SK-N-SH (cell line): ENCODE results near the gene WDTC1. TPM values are rescaled to one million over a fixed set of nuclear protein-coding genes. Genes with fewer than 3 reads are reported as not detected.
A peak's percentile ranks its signal among the peaks of the same experiment; 100 is the strongest.

Experiments used
- CTCF ChIA-PET: fragments of 300-600, 350-600 bp; formaldehyde crosslinking; extraction: SDS; loops from one replicate; lab custom pipeline; 2021; lab: Yijun Ruan, JAX
- POLR2A ChIA-PET: fragments of 350-600 bp; sonication (Branson Sonifier 250); formaldehyde crosslinking; extraction: SDS; loops from one replicate; lab custom pipeline; 2020; ENCODE audit warnings: antibody characterized with exemption, inconsistent platforms; lab: Yijun Ruan, JAX
- DNase-seq: peaks from one replicate; pipeline ENCODE4 v3.0.0; 2012
- H2AFZ ChIP-seq: fragments of 200-600 bp; sonication (generic); 2 replicates; pipeline ENCODE4 v1.8.1; 2016; ENCODE audit warnings: antibody characterized with exemption, mild to moderate bottlenecking, low read depth
- H3F3A ChIP-seq: fragments of 200-600 bp; sonication (generic); replicated peaks from 2 replicates; pipeline ENCODE3; 2016; ENCODE audit warnings: antibody characterized with exemption, mild to moderate bottlenecking; ENCODE audit not compliant: insufficient read depth
- H3K27ac ChIP-seq, 2 experiments: fragments of 200-500 bp in 1 of 2; fragments of 200-600 bp in 1 of 2; sonication (Bioruptor generic) in 1 of 2; sonication (generic), shearing (Covaris generic) in 1 of 2; 2 replicates each; pipeline versions ENCODE4 v1.5.1 to v1.6.1; 2014 to 2016; ENCODE audit warnings: low read depth in 2 of 2, inconsistent platforms in 1 of 2, low read length in 1 of 2, mild to moderate bottlenecking in 1 of 2, mixed read lengths in 1 of 2
- H3K27me3 ChIP-seq: fragments of 200-600 bp; sonication (generic), shearing (Covaris generic); 2 replicates; pipeline ENCODE4 v1.6.1; 2016; ENCODE audit warnings: mixed run types; ENCODE audit not compliant: insufficient read depth
- H3K36me3 ChIP-seq, 2 experiments: fragments of 200-500 bp in 1 of 2; fragments of 200-600 bp in 1 of 2; sonication (Bioruptor generic) in 1 of 2; sonication (generic) in 1 of 2; replicated peaks in 1 of 2; 2 replicates each; pipeline versions ENCODE3 to v1.5.1; 2014 to 2016; ENCODE audit warnings: low read length in 1 of 2, mild to moderate bottlenecking in 1 of 2; ENCODE audit not compliant: insufficient read depth in 2 of 2, control insufficient read depth in 1 of 2
- H3K4me1 ChIP-seq, 2 experiments: fragments of 200-500 bp in 1 of 2; fragments of 200-600 bp in 1 of 2; sonication (Bioruptor generic) in 1 of 2; sonication (generic), shearing (Covaris generic) in 1 of 2; 2 replicates each; pipeline versions ENCODE4 v1.5.1 to v1.6.1; 2014 to 2016; ENCODE audit warnings: low read depth in 1 of 2, low read length in 1 of 2, mixed run types in 1 of 2; ENCODE audit not compliant: insufficient read depth in 2 of 2, control insufficient read depth in 1 of 2
- H3K4me2 ChIP-seq: fragments of 200-600 bp; sonication (generic), shearing (Covaris generic); 2 replicates; pipeline ENCODE4 v1.6.1; 2017; ENCODE audit warnings: mixed run types
- H3K4me3 ChIP-seq, 2 experiments: fragments of 200-500 bp in 1 of 2; fragments of 200-600 bp in 1 of 2; sonication (Bioruptor generic) in 1 of 2; sonication (generic), shearing (Covaris generic) in 1 of 2; 2 replicates each; pipeline versions ENCODE4 v1.5.1 to v1.8.1; 2014 to 2016; ENCODE audit warnings: low read depth in 2 of 2, inconsistent platforms in 1 of 2, low read length in 1 of 2, mild to moderate bottlenecking in 1 of 2, mixed read lengths in 1 of 2, moderate library complexity in 1 of 2
- H3K79me2 ChIP-seq: fragments of 200-600 bp; sonication (generic); 2 replicates; pipeline ENCODE4 v1.8.1; 2017; ENCODE audit warnings: mild to moderate bottlenecking; ENCODE audit not compliant: insufficient read depth
- H3K9ac ChIP-seq: fragments of 200-600 bp; sonication (generic); 2 replicates; pipeline ENCODE4 v1.6.1; 2017; ENCODE audit warnings: mixed run types
- H3K9me2 ChIP-seq: fragments of 200-600 bp; sonication (generic); 2 replicates; pipeline ENCODE4 v1.6.1; 2017; ENCODE audit warnings: mixed run types
- H3K9me3 ChIP-seq: fragments of 200-600 bp; sonication (generic); 2 replicates; pipeline ENCODE4 v1.6.1; 2017; ENCODE audit warnings: mixed run types, mild to moderate bottlenecking, moderate library complexity
- H4K20me1 ChIP-seq: fragments of 200-600 bp; sonication (generic); 2 replicates; pipeline ENCODE4 v1.6.1; 2017; ENCODE audit warnings: mild to moderate bottlenecking, mixed run types; ENCODE audit not compliant: insufficient read depth
- ELF1 ChIP-seq: IDR thresholded peaks from 2 replicates; pipeline ENCODE4 v1.4.0; 2012
- EP300 ChIP-seq, 2 experiments: IDR thresholded peaks; 2 replicates each; pipeline versions ENCODE4 v1.4.0 to v1.6.1; 2012; ENCODE audit warnings: borderline replicate concordance in 1 of 2, low read depth in 1 of 2, low read length in 1 of 2
- EZH2phosphoT487 ChIP-seq: fragments of 200-600 bp; sonication (generic); IDR thresholded peaks from 2 replicates; pipeline ENCODE4 v1.6.1; 2017; ENCODE audit warnings: low read depth, mixed run types, mild to moderate bottlenecking, antibody characterized with exemption, moderate library complexity, borderline replicate concordance
- JUND ChIP-seq: IDR thresholded peaks from 2 replicates; pipeline ENCODE4 v1.4.0; 2012
- MXI1 ChIP-seq: IDR thresholded peaks from 2 replicates; pipeline ENCODE4 v1.6.1; 2012; ENCODE audit warnings: mild to moderate bottlenecking, low read depth, low read length, improper control_type of control experiment
- NRF1 ChIP-seq: IDR thresholded peaks from 2 replicates; pipeline ENCODE4 v1.6.1; 2012; ENCODE audit warnings: low read depth, mild to moderate bottlenecking, low read length
- PBX3 ChIP-seq: IDR thresholded peaks from 2 replicates; pipeline ENCODE4; 2012
- RFX5 ChIP-seq: IDR thresholded peaks from 2 replicates; pipeline ENCODE4 v1.6.1; 2012; ENCODE audit warnings: mild to moderate bottlenecking, improper control_type of control experiment, low read length
- SIN3A ChIP-seq: IDR thresholded peaks from 2 replicates; pipeline ENCODE4 v1.6.1; 2012; ENCODE audit warnings: low read depth, mild to moderate bottlenecking, low read length, moderate library complexity, borderline replicate concordance
- USF2 ChIP-seq: fragments of 150-350 bp; IDR thresholded peaks from 2 replicates; pipeline ENCODE4 v1.6.1; 2017; ENCODE audit warnings: antibody characterized with exemption, low read length, low read depth, borderline replicate concordance
- WGBS: methylation state at CpG from one replicate; pipeline ENCODE4 v1.1.6; 2017; ENCODE audit warnings: low lambda C conversion rate; 5-methylcytosine and 5-hydroxymethylcytosine counted together
- polyA plus RNA-seq, 3 experiments: library from polyadenylated mRNA; depleted of rRNA; stranded (reverse); fragments of >200 nt; gene quantifications; 2 replicates each; pipeline ENCODE4 v1.2.3, GENCODE V29; 2012
- TF ChIP-seq, protein P1 (sequence below): IDR thresholded peaks from 2 replicates; pipeline ENCODE4 v1.4.0; 2012; ENCODE audit warnings: low read depth, borderline replicate concordance
- TF ChIP-seq, protein P2 (sequence below): IDR thresholded peaks from 2 replicates; pipeline ENCODE4 v1.4.0; 2012; ENCODE audit warnings: low read depth, borderline replicate concordance
- TF ChIP-seq, protein P3 (sequence below): IDR thresholded peaks from 2 replicates; pipeline ENCODE4 v1.6.1; 2012; ENCODE audit warnings: mild to moderate bottlenecking, low read depth, low read length, moderate library complexity

The WDTC1 gene
- polyA plus RNA-seq, 1 of the 3 experiments (the other 2 are of a cell fraction) = 12.0 TPM

DNA sequence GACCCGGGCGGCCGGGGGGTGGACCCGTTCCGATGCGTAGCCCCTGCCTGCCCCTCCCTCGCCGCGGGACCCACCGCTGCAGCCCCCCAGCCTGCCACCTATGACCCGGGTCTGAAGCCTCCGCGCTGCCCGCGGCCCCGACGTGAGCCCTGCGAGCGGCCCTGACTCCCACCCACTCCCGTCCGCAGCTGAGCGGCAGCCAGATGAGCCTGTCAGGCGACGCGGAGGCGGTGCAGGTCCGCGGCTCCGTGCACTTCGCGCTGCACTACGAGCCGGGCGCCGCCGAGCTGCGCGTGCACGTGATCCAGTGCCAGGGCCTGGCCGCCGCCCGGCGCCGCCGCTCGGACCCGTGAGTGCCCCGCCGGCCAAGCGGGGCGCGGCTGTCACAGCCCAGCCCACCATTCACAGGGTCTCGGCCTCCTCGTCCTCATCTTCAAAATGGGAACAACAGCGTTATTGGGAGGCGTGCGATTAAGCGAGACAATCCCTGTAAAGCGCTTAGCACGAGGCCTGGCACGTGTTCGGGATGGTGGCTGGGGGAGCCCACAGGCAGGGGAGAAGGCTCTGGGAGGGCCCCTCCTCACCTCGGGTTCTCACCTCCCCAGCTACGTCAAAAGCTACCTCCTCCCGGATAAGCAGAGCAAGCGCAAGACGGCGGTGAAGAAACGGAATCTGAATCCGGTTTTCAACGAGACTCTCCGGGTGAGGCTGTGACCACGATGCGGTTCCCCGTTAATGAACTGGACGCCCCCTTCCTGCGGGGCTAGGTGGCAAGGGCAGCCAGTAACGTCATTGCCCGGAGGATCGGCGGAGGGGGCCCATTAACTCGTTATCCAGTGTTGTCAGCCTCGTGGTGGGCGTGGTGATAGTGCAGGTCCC is 115.6 kb downstream of the WDTC1 start:
- no peaks in the 10 kb centered on the region for H3K9me2 ChIP-seq
- H3K9ac ChIP-seq = no peak overlapping the region
- H3K4me2 ChIP-seq = 0 out of 2 replicates have a peak overlapping the region, but pooled peaks have one; percentile 47
- H3K27me3 ChIP-seq = no peaks in the 10 kb centered on the region
- DNase-seq = peak; percentile 94
- ChIA-PET POLR2A (interaction anchor here (1.1 to 2.6 kb wide), 4 partner anchors 8 to 49 kb away, joined by 4 to 15 read pairs (median 5); partner anchors contain the start of gene MAP3K6), CTCF (interaction anchor here (0.6 to 12.3 kb wide), 18 partner anchors 8 to 306 kb away, joined by 3 to 219 read pairs (median 4); partner anchors contain the start of genes MAP3K6 and SYTL1)
- no peak overlapping the region for H3K27ac ChIP-seq
- 73% methylated on average over 43 of the region's 84 CpGs for WGBS
- H3K4me3 ChIP-seq = peak overlapping the region in 1 of 2 experiments; percentile 39; a peak in 2 of 4 replicates
- no peaks in the 10 kb centered on the region for H3K79me2 ChIP-seq
- TF ChIP-seq SIN3A (0 out of 2 replicates have a peak, but pooled peaks have one; percentile 15), JUND (no peak), ELF1 (no peak), PBX3 (peak; percentile 90), MXI1 (peak; percentile 42; the same call in 1 of the 2 replicates)
- TF ChIP-seq, all 33 proteins: peak for 3
- no peaks in the 10 kb centered on the region for H3F3A ChIP-seq
- H3K36me3 ChIP-seq = no peaks in the 10 kb centered on the region
- H2AFZ ChIP-seq = no peak overlapping the region
- H3K9me3 ChIP-seq = no peaks in the 10 kb centered on the region
- H3K4me1 ChIP-seq = peaks cover 0 to 10% of the 10 kb centered on the region in 2 experiments; a peak in 1 of 4 replicates
- H4K20me1 ChIP-seq = no peaks in the 10 kb centered on the region

DNA sequence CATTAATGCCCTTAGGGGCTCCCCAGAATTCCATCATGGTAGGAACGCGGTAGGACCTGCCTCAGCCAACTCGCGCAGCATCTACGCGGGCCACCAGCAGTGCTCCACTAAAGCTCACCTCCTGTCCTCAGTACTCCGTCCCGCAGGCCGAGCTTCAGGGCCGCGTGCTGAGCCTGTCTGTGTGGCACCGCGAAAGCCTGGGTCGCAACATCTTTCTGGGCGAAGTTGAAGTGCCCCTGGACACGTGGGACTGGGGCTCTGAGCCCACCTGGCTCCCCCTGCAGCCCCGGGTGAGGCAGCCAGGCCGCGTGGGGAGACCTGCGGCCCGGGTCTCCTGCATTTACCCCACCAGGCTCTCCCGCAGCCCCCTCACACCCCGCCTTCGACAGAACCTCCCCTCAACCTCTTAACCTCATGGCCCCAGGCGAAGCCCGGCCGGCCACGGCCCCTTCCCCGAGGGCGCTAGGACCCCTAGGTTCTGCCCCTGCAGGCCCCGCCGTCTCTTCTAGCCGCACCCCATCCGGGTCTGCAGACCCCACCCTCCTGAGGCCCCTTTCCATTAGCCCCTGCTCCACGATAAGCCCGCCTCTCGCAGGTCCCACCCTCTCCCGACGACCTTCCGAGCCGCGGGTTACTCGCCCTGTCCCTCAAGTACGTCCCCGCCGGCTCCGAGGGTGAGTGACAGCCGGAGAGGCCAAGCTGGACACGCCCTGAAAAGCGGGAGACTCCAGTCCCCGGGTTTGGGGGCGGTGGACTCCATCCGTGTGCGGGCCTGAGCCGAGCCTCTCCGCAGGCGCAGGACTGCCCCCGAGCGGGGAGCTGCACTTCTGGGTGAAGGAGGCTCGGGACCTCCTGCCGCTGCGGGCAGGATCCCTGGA is 116.5 kb downstream of the WDTC1 start:
- Histone ChIP-seq H3K4me3 (no peak overlapping the region), H3K36me3 (peaks cover 2 to 3% of the 10 kb centered on the region in 2 experiments), H3K27ac (no peak overlapping the region), H3K4me2 (no peak overlapping the region), H4K20me1 (no peaks in the 10 kb centered on the region), H3K9me2 (no peaks in the 10 kb centered on the region), H3K9me3 (no peaks in the 10 kb centered on the region), H3F3A (no peaks in the 10 kb centered on the region), H3K27me3 (no peaks in the 10 kb centered on the region), H2AFZ (no peak overlapping the region), H3K9ac (no peak overlapping the region), H3K4me1 (peaks cover 0 to 10% of the 10 kb centered on the region in 2 experiments; a peak in 1 of 4 replicates), H3K79me2 (no peaks in the 10 kb centered on the region)
- ChIA-PET CTCF (interaction anchor here (0.7 to 12.3 kb wide), 8 partner anchors 9 to 52 kb away, joined by 3 to 219 read pairs (median 4); partner anchors contain the start of gene SYTL1), POLR2A (no interaction called here)
- 94% methylated on average over 59 of the region's 62 CpGs for WGBS
- DNase-seq = no peak
- TF ChIP-seq USF2 (no peak), SIN3A (no peak), EZH2phosphoT487 (no peak), NRF1 (no peak), RFX5 (no peak), EP300 (IDR thresholded peaks at IDR 0.05; ENCODE audit: borderline replicate concordance in 1 of 2, low read depth in 1 of 2, low read length in 1 of 2) (no peak)
- TF ChIP-seq, protein P1, sequence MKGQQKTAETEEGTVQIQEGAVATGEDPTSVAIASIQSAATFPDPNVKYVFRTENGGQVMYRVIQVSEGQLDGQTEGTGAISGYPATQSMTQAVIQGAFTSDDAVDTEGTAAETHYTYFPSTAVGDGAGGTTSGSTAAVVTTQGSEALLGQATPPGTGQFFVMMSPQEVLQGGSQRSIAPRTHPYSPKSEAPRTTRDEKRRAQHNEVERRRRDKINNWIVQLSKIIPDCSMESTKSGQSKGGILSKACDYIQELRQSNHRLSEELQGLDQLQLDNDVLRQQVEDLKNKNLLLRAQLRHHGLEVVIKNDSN = no peak
- TF ChIP-seq, protein P2, sequence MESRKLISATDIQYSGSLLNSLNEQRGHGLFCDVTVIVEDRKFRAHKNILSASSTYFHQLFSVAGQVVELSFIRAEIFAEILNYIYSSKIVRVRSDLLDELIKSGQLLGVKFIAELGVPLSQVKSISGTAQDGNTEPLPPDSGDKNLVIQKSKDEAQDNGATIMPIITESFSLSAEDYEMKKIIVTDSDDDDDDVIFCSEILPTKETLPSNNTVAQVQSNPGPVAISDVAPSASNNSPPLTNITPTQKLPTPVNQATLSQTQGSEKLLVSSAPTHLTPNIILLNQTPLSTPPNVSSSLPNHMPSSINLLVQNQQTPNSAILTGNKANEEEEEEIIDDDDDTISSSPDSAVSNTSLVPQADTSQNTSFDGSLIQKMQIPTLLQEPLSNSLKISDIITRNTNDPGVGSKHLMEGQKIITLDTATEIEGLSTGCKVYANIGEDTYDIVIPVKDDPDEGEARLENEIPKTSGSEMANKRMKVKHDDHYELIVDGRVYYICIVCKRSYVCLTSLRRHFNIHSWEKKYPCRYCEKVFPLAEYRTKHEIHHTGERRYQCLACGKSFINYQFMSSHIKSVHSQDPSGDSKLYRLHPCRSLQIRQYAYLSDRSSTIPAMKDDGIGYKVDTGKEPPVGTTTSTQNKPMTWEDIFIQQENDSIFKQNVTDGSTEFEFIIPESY = no peak
- TF ChIP-seq, protein P3, sequence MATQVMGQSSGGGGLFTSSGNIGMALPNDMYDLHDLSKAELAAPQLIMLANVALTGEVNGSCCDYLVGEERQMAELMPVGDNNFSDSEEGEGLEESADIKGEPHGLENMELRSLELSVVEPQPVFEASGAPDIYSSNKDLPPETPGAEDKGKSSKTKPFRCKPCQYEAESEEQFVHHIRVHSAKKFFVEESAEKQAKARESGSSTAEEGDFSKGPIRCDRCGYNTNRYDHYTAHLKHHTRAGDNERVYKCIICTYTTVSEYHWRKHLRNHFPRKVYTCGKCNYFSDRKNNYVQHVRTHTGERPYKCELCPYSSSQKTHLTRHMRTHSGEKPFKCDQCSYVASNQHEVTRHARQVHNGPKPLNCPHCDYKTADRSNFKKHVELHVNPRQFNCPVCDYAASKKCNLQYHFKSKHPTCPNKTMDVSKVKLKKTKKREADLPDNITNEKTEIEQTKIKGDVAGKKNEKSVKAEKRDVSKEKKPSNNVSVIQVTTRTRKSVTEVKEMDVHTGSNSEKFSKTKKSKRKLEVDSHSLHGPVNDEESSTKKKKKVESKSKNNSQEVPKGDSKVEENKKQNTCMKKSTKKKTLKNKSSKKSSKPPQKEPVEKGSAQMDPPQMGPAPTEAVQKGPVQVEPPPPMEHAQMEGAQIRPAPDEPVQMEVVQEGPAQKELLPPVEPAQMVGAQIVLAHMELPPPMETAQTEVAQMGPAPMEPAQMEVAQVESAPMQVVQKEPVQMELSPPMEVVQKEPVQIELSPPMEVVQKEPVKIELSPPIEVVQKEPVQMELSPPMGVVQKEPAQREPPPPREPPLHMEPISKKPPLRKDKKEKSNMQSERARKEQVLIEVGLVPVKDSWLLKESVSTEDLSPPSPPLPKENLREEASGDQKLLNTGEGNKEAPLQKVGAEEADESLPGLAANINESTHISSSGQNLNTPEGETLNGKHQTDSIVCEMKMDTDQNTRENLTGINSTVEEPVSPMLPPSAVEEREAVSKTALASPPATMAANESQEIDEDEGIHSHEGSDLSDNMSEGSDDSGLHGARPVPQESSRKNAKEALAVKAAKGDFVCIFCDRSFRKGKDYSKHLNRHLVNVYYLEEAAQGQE = no peak
